22Rv1 (cell line): ENCODE data around the gene PHIP.

ENCODE experiments used
- ZFX ChIP-seq: fragments of 450-650 bp; IDR thresholded peaks from 2 replicates; pipeline ENCODE4 v1.6.1; 2017; ENCODE audit warnings: antibody characterized with exemption, borderline replicate concordance
- TF ChIP-seq, protein P1 (sequence below): fragments of 450-650 bp; IDR thresholded peaks from 2 replicates; pipeline ENCODE4 v1.5.1; 2017; ENCODE audit warnings: mild to moderate bottlenecking

DNA sequence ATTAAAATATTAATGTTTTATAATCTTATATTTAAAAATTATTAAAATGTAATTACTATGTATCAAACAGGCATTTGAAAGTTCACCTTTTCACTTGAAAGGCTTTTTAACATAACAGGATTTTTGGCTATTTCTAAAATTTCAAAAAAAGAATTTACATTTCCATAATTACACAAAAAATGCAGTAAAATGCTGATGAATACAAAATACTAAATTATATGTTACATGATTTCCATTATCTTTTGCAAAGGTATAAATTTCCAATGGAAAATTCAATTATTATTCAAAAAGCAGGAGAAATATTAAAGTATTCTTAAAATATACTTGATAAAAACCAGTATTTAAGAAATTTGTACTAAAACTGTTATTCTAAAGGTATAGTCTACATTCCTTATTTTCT, 66.1 kb downstream of the PHIP start:
- TF ChIP-seq, protein P1, sequence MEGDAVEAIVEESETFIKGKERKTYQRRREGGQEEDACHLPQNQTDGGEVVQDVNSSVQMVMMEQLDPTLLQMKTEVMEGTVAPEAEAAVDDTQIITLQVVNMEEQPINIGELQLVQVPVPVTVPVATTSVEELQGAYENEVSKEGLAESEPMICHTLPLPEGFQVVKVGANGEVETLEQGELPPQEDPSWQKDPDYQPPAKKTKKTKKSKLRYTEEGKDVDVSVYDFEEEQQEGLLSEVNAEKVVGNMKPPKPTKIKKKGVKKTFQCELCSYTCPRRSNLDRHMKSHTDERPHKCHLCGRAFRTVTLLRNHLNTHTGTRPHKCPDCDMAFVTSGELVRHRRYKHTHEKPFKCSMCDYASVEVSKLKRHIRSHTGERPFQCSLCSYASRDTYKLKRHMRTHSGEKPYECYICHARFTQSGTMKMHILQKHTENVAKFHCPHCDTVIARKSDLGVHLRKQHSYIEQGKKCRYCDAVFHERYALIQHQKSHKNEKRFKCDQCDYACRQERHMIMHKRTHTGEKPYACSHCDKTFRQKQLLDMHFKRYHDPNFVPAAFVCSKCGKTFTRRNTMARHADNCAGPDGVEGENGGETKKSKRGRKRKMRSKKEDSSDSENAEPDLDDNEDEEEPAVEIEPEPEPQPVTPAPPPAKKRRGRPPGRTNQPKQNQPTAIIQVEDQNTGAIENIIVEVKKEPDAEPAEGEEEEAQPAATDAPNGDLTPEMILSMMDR = no peak
- TF ChIP-seq ZFX = no peak
